HTR-8/SVneo (cell line): ENCODE results near the gene PTCRA.

ENCODE experiments used
- DNase-seq: peaks from one replicate; pipeline ENCODE4 v3.0.0; 2011; ENCODE audit warnings: low spot score, mixed read lengths; ENCODE audit not compliant: insufficient read length
- FAIRE-seq: peaks from 2 replicates; lab custom pipeline; 2011; peaks lifted over from hg19 to GRCh38; lab: Jason Lieb, UNC

PTCRA gene

DNA sequence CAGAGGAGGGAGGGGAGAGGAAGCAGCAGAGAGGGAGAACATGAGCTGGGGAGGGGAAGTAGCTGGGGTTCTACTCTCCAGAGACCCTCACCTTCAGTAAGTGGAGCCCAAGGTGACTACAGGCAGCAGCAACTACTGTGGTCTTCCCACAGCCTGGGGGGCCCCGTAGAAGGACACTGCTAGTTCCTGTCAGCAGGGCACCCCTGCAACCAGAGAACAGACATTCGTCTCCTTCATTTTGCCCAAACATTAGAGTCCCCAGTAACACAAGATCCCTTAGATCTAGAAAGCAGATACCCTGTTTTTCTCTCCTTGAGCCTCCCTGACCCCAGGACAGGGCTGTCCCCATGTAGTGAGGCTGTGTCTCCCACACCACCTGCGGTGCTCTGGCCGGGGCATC lies 52.9 kb downstream of the PTCRA start:
- DNase-seq (no peak), FAIRE-seq (no peak)

DNA sequence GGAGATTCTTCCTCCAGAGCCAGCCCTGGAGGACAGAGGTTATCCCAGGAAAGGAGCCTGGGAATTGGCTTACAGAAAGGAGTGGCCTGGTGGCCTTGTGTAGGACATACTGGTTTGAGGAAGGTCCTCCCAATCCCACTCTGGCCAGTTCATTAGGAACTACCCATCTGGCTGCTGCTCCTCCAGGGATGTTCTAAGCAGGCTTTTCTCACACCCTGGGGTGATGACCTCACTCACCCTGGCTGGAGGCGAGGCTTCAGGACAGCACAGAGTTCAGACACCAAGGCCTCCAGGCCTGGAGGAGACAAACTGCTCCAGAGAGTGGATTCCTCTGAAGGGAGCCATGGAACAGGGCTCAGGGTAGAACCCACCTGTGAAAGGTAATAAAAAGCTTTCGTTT lies 53.6 kb downstream of the PTCRA start:
- FAIRE-seq (no peak), DNase-seq (no peak)

DNA sequence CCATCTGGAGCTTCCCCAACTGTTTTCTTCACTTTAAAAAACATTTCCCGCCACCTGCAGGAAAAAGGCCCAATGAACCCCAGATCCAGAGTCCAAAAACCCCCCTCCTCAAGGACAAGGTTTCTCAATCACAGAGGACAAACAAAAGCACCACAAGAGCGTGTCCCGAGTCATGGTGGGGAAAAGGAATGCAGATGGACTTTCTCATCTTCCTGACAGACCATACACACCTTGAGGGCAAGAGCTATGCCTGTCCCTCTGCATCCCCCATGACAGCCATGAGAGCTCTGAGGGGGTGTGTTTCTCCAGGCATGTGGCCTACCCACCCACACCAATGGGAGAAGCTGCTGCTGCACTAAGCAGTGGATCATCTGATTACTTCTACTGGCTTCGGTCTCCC lies 54.1 kb downstream of the PTCRA start:
- FAIRE-seq (peak; percentile 4), DNase-seq (no peak)

DNA sequence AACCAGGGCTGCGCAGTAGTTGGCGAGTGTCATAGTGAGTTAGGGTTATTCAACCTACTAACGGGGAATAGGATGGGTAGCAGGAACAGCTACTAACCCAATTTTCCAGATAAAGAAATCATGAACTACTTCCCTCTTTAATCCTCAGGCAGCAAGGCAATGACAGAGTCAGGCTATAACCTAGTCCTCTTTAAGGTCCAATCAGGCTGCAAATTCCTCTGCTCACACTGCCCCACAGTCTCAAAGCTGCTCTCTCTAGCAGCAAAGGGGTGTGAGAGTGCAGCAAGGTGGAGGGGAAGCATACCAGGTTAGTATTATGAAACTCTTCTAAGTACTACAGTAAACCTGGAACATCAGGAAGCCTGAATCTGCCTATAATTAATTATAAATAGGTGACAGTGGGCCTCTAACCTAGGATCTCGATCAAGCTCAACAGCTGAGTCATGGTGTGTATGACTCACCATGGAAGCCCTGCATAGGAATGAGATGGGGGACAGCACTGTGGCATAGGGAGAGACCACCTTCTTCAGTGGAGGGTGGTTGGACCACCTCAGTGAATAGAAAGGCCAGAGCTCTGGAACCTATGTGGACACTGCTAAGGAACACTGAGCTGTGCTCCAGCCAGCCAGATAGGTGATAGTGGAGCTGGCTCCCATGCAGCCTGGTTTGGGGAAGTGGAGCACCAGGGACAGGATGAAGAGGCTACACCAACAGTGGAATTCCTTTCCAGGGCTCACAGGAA lies 55.2 kb downstream of the PTCRA start:
- DNase-seq (no peak), FAIRE-seq (no peak)

DNA sequence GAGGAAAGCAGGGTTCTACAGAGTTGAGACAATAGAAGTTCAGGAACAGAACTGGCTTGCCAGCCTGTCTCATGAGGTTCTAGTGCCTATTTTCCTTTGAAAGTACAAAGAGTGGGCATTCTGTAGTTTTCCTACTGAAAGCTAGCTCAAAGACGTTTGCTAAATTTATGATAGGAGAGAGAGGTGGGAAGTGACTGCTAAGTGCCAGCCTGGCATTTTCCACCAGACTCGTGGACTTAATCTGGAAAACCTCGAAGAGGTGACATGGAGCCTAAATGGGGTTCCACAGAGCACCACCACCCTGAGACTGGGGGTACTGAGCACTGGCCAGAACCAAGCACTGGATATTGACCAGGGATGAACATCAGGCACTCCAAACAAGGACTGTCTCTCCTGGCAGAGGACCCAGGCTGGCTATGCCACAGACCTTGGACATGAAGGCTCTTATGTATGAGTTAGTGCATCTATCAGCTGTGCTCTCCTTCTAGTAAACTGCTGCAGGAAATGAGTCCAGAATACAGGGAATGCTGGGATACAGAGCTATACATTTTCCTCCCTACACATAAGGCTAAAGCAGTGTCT lies 56.0 kb downstream of the PTCRA start:
- FAIRE-seq (no peak), DNase-seq (no peak)

DNA sequence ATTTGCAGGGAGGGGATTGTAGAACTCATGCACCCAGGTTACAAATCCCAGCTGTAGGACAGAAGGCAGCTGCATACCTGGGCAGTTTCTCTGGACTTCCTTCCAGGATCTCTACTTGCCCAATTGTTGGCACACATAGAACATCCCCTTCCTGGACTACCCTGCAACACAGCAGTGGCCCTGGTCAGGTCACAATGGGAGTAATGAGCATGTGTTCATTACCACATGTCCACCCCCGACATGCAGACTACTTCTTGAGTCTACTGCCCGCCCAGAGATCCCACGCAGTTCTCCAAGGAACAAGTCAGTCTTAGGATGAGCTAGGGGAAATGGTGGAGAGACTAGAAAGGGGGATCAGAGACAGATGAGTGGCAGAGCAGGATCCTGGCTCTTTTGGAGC lies 58.1 kb downstream of the PTCRA start:
- no peak for DNase-seq
- no peak for FAIRE-seq

DNA sequence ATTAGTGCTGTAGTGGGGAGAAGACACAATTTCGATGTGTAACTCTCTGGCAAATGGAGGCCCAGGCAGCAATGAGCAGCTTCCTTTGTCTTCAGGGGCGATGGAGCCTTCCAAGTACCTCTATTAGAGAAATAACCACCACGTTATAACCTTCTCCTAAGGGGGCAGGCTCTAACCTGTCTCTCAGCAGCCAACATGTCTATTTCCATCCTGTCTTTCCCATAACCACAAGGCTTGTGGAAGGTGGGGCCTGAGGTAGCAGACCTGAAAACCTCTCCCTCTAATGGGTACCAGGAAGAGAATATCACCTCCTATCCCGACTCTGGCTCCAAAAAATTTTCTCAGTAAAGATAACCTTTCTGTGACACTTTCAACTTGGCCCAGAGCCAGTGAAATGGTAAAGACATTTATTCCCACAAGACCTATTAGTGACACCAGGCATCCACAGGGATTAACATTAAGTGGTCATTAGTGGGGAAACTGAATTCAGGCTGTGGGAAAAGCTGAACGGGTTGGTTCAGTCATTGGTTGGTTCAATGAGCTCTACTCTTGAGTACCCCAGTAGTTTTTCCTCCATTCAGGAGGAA lies 59.2 kb downstream of the PTCRA start:
- DNase-seq (no peak), FAIRE-seq (no peak)
